Keratinocyte (primary cell): ENCODE measurements around the gene SPPL3. TPM values are rescaled to one million over a fixed set of nuclear protein-coding genes. Genes with fewer than 3 reads are reported as not detected.

ENCODE experiments used
- DNase-seq: peaks from one replicate; pipeline ENCODE4 v3.0.0-alpha.2; 2011; ENCODE audit warnings: low read depth, missing footprints, low spot score
- FAIRE-seq: peaks from 2 replicates; lab custom pipeline; 2011; peaks lifted over from hg19 to GRCh38; lab: Jason Lieb, UNC
- H2AFZ ChIP-seq: 2 replicates; pipeline ENCODE4 v1.6.0; 2012; ENCODE audit warnings: low read length, control low read depth, inconsistent platforms; ENCODE audit not compliant: control insufficient read depth
- H3K27ac ChIP-seq: 2 replicates; pipeline ENCODE4 v1.5.1; 2011; ENCODE audit warnings: low read length; ENCODE audit not compliant: control insufficient read depth, insufficient read depth
- H3K27me3 ChIP-seq: 3 replicates; pipeline ENCODE4 v1.6.0; 2011; ENCODE audit warnings: low read length; ENCODE audit not compliant: control insufficient read depth, insufficient read depth; ENCODE audit errors: extremely low read depth
- H3K36me3 ChIP-seq, 2 experiments: 2 replicates in 1 of 2; 3 replicates in 1 of 2; pipeline ENCODE4 v1.5.1; 2011; ENCODE audit warnings: low read length in 2 of 2, mild to moderate bottlenecking in 1 of 2; ENCODE audit not compliant: control insufficient read depth in 2 of 2, insufficient read depth in 2 of 2; ENCODE audit errors: extremely low read depth in 1 of 2
- H3K4me1 ChIP-seq: 3 replicates; pipeline ENCODE4 v1.5.1; 2011; ENCODE audit warnings: low read length; ENCODE audit not compliant: control insufficient read depth, insufficient read depth; ENCODE audit errors: extremely low read depth
- H3K4me2 ChIP-seq: 3 replicates; pipeline ENCODE4 v1.6.0; 2011; ENCODE audit warnings: low read depth, low read length; ENCODE audit not compliant: control insufficient read depth, insufficient read depth; ENCODE audit errors: extremely low read depth
- H3K4me3 ChIP-seq, 3 experiments: fragments of 200-600 bp in 1 of 3; sonication (generic) in 1 of 3; 2 replicates in 2 of 3; 3 replicates in 1 of 3; pipeline ENCODE4 v1.5.1; 2011 to 2016; ENCODE audit warnings: low read length in 3 of 3, mild to moderate bottlenecking in 3 of 3, control low read depth in 2 of 3, inconsistent platforms in 1 of 3, low read depth in 1 of 3, mixed read lengths in 1 of 3, mixed run types in 1 of 3, moderate library complexity in 1 of 3; ENCODE audit not compliant: control insufficient read depth in 2 of 3, insufficient read depth in 2 of 3; ENCODE audit errors: extremely low read depth in 1 of 3
- H3K79me2 ChIP-seq: 2 replicates; pipeline ENCODE4 v1.6.0; 2012; ENCODE audit warnings: low read length; ENCODE audit not compliant: control insufficient read depth, insufficient read depth
- H3K9ac ChIP-seq: 3 replicates; pipeline ENCODE4 v1.6.0; 2011; ENCODE audit warnings: low read length; ENCODE audit not compliant: control insufficient read depth, insufficient read depth; ENCODE audit errors: extremely low read depth
- H3K9me1 ChIP-seq: 3 replicates; pipeline ENCODE4 v1.6.0; 2011; ENCODE audit warnings: low read length; ENCODE audit not compliant: control insufficient read depth, insufficient read depth; ENCODE audit errors: extremely low read depth
- H3K9me3 ChIP-seq: 2 replicates; pipeline ENCODE4 v1.5.1; 2012; ENCODE audit warnings: low read depth, low read length; ENCODE audit not compliant: control insufficient read depth
- H4K20me1 ChIP-seq: 3 replicates; pipeline ENCODE4 v1.6.0; 2011; ENCODE audit warnings: low read length; ENCODE audit not compliant: control insufficient read depth, insufficient read depth; ENCODE audit errors: extremely low read depth
- EZH2 ChIP-seq: IDR thresholded peaks from one replicate; pipeline ENCODE4 v1.6.1; 2012; ENCODE audit warnings: inconsistent platforms, mild to moderate bottlenecking, low read length, moderate library complexity
- dilution Hi-C: fragments of 300-500 bp; cut with MboI; formaldehyde crosslinking; loops from one replicate; pipeline ENCODE4 v1.7.0; 2020; ENCODE audit warnings: low sequenced_read_pairs; ENCODE audit not compliant: extremely low pct_ligation_motif_present
- polyA plus RNA-seq, 5 experiments: library from polyadenylated mRNA; depleted of rRNA in 3 of 5; stranded (reverse) in 3 of 5; stranded (forward) in 1 of 5; unstranded in 1 of 5; fragments of >200 nt; gene quantifications; 1 replicate in 1 of 5; 2 replicates in 3 of 5; 3 replicates in 1 of 5; pipeline versions ENCODE4 v1.2.1 to v1.2.3, GENCODE V29; 2011 to 2012; ENCODE audit warnings: missing spikeins in 2 of 5, low read depth in 1 of 5, low replicate concordance in 1 of 5
- TF ChIP-seq, protein P1 (sequence below), 3 experiments: IDR thresholded peaks in 1 of 3; conservative IDR thresholded peaks in 1 of 3; optimal IDR thresholded peaks in 1 of 3; 2 replicates in 2 of 3; 3 replicates in 1 of 3; pipeline versions ENCODE3 to v1.5.1; 2011; ENCODE audit warnings: low read length in 3 of 3, mild to moderate bottlenecking in 3 of 3, moderate library complexity in 2 of 3, control low read depth in 1 of 3, inconsistent platforms in 1 of 3; ENCODE audit not compliant: insufficient read depth in 2 of 3; ENCODE audit errors: extremely low read depth in 1 of 3

SPPL3 gene
- polyA plus RNA-seq, 1 donor (not counting 4 experiments of a cell fraction or from before 2014, with no cell fraction given), result 28.3 TPM

DNA sequence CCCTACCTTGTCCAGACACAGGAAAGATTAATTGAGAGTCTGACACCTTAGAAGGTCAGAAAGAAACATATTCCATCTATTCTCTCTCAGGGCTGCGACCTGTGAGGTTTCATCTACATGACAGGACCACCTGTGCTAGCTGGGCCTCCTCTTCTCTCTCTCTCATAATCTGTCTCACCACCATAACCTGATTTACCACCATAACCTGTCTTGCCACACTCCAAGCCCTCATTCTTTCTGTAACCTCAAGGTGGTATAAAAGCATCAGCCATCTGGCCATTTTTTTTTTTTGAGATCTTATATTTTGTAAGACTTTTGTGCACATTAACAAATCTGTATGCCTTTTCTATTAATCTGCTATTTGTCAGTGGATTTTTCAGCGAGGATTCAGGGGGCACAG, 103.0 kb downstream of the SPPL3 start:
- no peaks in the 10 kb centered on the region for H3K36me3 ChIP-seq
- H3K79me2 ChIP-seq, result peaks cover 18% of the 10 kb centered on the region
- H3K27me3 ChIP-seq, result no peaks in the 10 kb centered on the region
- H4K20me1 ChIP-seq, result peaks cover 3% of the 10 kb centered on the region
- dilution Hi-C loops, result no loop called here
- H3K9ac ChIP-seq, result no peak overlapping the region
- no peak overlapping the region for H2AFZ ChIP-seq
- peaks cover 10% of the 10 kb centered on the region for H3K4me1 ChIP-seq
- H3K9me3 ChIP-seq, result no peaks in the 10 kb centered on the region
- no peak overlapping the region for H3K27ac ChIP-seq
- H3K4me2 ChIP-seq, result no peak overlapping the region
- H3K9me1 ChIP-seq, result peaks cover 2% of the 10 kb centered on the region
- no peak for FAIRE-seq
- TF ChIP-seq, protein P1, sequence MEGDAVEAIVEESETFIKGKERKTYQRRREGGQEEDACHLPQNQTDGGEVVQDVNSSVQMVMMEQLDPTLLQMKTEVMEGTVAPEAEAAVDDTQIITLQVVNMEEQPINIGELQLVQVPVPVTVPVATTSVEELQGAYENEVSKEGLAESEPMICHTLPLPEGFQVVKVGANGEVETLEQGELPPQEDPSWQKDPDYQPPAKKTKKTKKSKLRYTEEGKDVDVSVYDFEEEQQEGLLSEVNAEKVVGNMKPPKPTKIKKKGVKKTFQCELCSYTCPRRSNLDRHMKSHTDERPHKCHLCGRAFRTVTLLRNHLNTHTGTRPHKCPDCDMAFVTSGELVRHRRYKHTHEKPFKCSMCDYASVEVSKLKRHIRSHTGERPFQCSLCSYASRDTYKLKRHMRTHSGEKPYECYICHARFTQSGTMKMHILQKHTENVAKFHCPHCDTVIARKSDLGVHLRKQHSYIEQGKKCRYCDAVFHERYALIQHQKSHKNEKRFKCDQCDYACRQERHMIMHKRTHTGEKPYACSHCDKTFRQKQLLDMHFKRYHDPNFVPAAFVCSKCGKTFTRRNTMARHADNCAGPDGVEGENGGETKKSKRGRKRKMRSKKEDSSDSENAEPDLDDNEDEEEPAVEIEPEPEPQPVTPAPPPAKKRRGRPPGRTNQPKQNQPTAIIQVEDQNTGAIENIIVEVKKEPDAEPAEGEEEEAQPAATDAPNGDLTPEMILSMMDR (optimal IDR thresholded peaks at IDR 0.05 in 1 of 3, IDR thresholded peaks at IDR 0.05 in 1 of 3, conservative IDR thresholded peaks at IDR 0.05 in 1 of 3; ENCODE audit: extremely low read depth in 1 of 3, insufficient read depth in 2 of 3, low read length in 3 of 3), result no peak
- no peak for TF ChIP-seq EZH2
- DNase-seq, result no peak
- no peak overlapping the region for H3K4me3 ChIP-seq

DNA sequence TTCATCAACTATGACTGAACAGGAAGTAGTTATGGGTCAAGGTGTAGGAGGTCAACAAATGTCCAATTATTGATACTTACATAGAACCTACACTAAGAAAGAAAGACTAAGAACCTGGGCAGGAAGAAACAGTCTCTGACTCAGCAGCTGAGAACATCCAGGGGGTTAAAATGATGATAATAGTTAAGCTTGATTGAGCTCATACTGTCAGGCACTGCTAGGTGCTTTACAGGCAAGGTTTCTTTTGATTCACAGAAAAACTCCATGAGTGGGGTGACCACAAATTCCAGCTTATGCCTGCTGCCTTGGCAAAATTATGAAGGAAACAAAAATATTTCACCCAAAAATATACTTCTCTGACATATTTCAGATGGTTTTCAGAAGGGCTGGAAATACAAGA, 103.5 kb downstream of the SPPL3 start:
- no peak overlapping the region for H3K4me2 ChIP-seq
- FAIRE-seq, result peak; percentile 34
- H3K4me1 ChIP-seq, result peaks cover 10% of the 10 kb centered on the region
- peaks cover 16% of the 10 kb centered on the region for H3K79me2 ChIP-seq
- H3K9ac ChIP-seq, result no peak overlapping the region
- no peak overlapping the region for H2AFZ ChIP-seq
- no peaks in the 10 kb centered on the region for H3K27me3 ChIP-seq
- H3K9me3 ChIP-seq, result peaks cover 1% of the 10 kb centered on the region
- DNase-seq, result no peak
- no peak overlapping the region for H3K4me3 ChIP-seq
- TF ChIP-seq EZH2, result no peak
- TF ChIP-seq, protein P1 (optimal IDR thresholded peaks at IDR 0.05 in 1 of 3, IDR thresholded peaks at IDR 0.05 in 1 of 3, conservative IDR thresholded peaks at IDR 0.05 in 1 of 3; ENCODE audit: extremely low read depth in 1 of 3, insufficient read depth in 2 of 3, low read length in 3 of 3), result no peak
- H3K36me3 ChIP-seq, result no peaks in the 10 kb centered on the region
- dilution Hi-C loops, result no loop called here
- H4K20me1 ChIP-seq, result peaks cover 3% of the 10 kb centered on the region
- no peak overlapping the region for H3K27ac ChIP-seq
- peaks cover 2% of the 10 kb centered on the region for H3K9me1 ChIP-seq
